ENCODE results near the gene ATF7IP2. TPM values are rescaled to one million over a fixed set of nuclear protein-coding genes. Genes with fewer than 3 reads are reported as not detected.
A peak's percentile ranks its signal among the peaks of the same experiment; 100 is the strongest.

The ATF7IP2 gene
- total and polyA plus RNA-seq, 2 of the 13 experiments (the other 11 are each of a cell fraction or from before 2014, with no cell fraction given), result 117 to 217 TPM

GRCh38 chr16:10485698-10486382 lies 100.0 kb downstream of the ATF7IP2 start:
- Histone ChIP-seq H3K4me1 (ENCODE audit: insufficient read depth, low read length) (peaks cover 5% of the 10 kb centered on the region; the same call in 1 of the 2 replicates), H3K9ac (ENCODE audit: insufficient read depth, low read depth, low read length) (no peak overlapping the region), H3K4me2 (ENCODE audit: low read depth, low read length) (no peak overlapping the region), H2AFZ (ENCODE audit: low read length) (no peak overlapping the region), H3K27ac (ENCODE audit: extremely low read length, insufficient read depth, low read length) (no peak overlapping the region), H3K9me3 (ENCODE audit: low read length) (0 out of 2 replicates have a peak, but pooled peaks cover 5% of the 10 kb centered on the region), H3K27me3 (ENCODE audit: control insufficient read depth in 1 of 2, insufficient read depth in 2 of 2, low read length in 2 of 2) (no peaks in the 10 kb centered on the region), H3K79me2 (ENCODE audit: insufficient read depth, low read length) (no peaks in the 10 kb centered on the region), H4K20me1 (ENCODE audit: insufficient read depth, low read length) (no peaks in the 10 kb centered on the region), H3K36me3 (replicated peaks in 1 of 2; ENCODE audit: control insufficient read depth in 1 of 2, insufficient read depth in 2 of 2, low read length in 2 of 2) (peaks cover 6 to 16% of the 10 kb centered on the region in 2 experiments; a peak in 4 of 5 replicates), H3K4me3 (replicated peaks in 1 of 3; ENCODE audit: insufficient read depth in 1 of 3, low read depth in 2 of 3, low read length in 3 of 3) (no peak overlapping the region)
- ChIA-PET POLR2A (no interaction called here), CTCF (ENCODE audit: low intra/inter-chr PET ratio, low total read pairs) (no interaction called here)
- in situ Hi-C loops (cut with HindIII; ENCODE audit: extremely low pct_ligation_motif_present, low pct_unique_long_range_greater_than_20kb) (no loop called here), intact Hi-C loops (cut with micrococcal nuclease; ENCODE audit: unreplicated experiment) (no loop called here)
- ATAC-seq (no peak; the same call in none of the 3 replicates), FAIRE-seq (no peak), DNase-seq (ENCODE audit: low spot score) (no peak)
- WGBS (ENCODE audit: low lambda C conversion rate), result 94% methylated on average over 12 of the region's 12 CpGs
- 0 out of 2 replicates have a peak, but pooled peaks have one; percentile 34 for TF ChIP-seq ELF3 (CRISPR knock-in tag; IDR thresholded peaks at IDR 0.05)
- peak; percentile 23; the same call in 1 of the 2 replicates for TF ChIP-seq FOSL2 (CRISPR knock-in tag; IDR thresholded peaks at IDR 0.05)
- no peak for TF ChIP-seq TOPORS (CRISPR knock-in tag; IDR thresholded peaks at IDR 0.05)
- peak; percentile 64; the same call in 1 of the 2 replicates for TF ChIP-seq ZNF562 (CRISPR knock-in tag; IDR thresholded peaks at IDR 0.05; ENCODE audit: borderline replicate concordance)
- no TSS peak for BruUV-seq (replicated peaks)

GRCh38 chr16:10490141-10490540 lies 104.3 kb downstream of the ATF7IP2 start:
- DNase-seq (ENCODE audit: low spot score), result no peak
- peaks cover 5% of the 10 kb centered on the region; the same call in 1 of the 2 replicates for H3K4me1 ChIP-seq (ENCODE audit: insufficient read depth, low read length)
- WGBS (ENCODE audit: low lambda C conversion rate), result 21% methylated on average over 1 of the region's 1 CpG
- BruUV-seq (replicated peaks), result no TSS peak
- FAIRE-seq, result no peak
- H2AFZ ChIP-seq (ENCODE audit: low read length), result no peak overlapping the region
- H3K27me3 ChIP-seq (ENCODE audit: control insufficient read depth in 1 of 2, insufficient read depth in 2 of 2, low read length in 2 of 2), result no peaks in the 10 kb centered on the region
- no peaks in the 10 kb centered on the region for H3K36me3 ChIP-seq (replicated peaks in 1 of 2; ENCODE audit: control insufficient read depth in 1 of 2, insufficient read depth in 2 of 2, low read length in 2 of 2)
- H3K27ac ChIP-seq (ENCODE audit: extremely low read length, insufficient read depth, low read length), result no peak overlapping the region
- intact Hi-C loops (cut with micrococcal nuclease; ENCODE audit: unreplicated experiment), result no loop called here
- ChIA-PET POLR2A (interaction anchor here (0.7 kb wide), 1 partner anchor 35 kb away, joined by 3 read pairs; no protein-coding TSS in a partner anchor), CTCF (ENCODE audit: low intra/inter-chr PET ratio, low total read pairs) (no interaction called here)
- peaks cover 14% of the 10 kb centered on the region; the same call in 1 of the 2 replicates for H3K9me3 ChIP-seq (ENCODE audit: low read length)
- no peak overlapping the region for H3K4me2 ChIP-seq (ENCODE audit: low read depth, low read length)
- no peaks in the 10 kb centered on the region for H4K20me1 ChIP-seq (ENCODE audit: insufficient read depth, low read length)
- no peak for ATAC-seq
- no peaks in the 10 kb centered on the region for H3K79me2 ChIP-seq (ENCODE audit: insufficient read depth, low read length)
- no peak overlapping the region for H3K9ac ChIP-seq (ENCODE audit: insufficient read depth, low read depth, low read length)
- no peak overlapping the region for H3K4me3 ChIP-seq (replicated peaks in 1 of 3; ENCODE audit: insufficient read depth in 1 of 3, low read depth in 2 of 3, low read length in 3 of 3)
- in situ Hi-C loops (cut with HindIII; ENCODE audit: extremely low pct_ligation_motif_present, low pct_unique_long_range_greater_than_20kb), result no loop called here
- TF ChIP-seq THAP7 (CRISPR knock-in tag; IDR thresholded peaks at IDR 0.05) (no peak), PITX1 (CRISPR knock-in tag; IDR thresholded peaks at IDR 0.05) (no peak), ZNF275 (CRISPR knock-in tag; IDR thresholded peaks at IDR 0.05; ENCODE audit: borderline replicate concordance) (no peak), SALL2 (CRISPR knock-in tag; IDR thresholded peaks at IDR 0.05) (no peak), ZBTB37 (CRISPR knock-in tag; IDR thresholded peaks at IDR 0.05) (no peak), ZFP36L2 (CRISPR knock-in tag; IDR thresholded peaks at IDR 0.05) (no peak), TBL1XR1 (IDR thresholded peaks at IDR 0.05; ENCODE audit: borderline replicate concordance, low read length, partially characterized antibody) (no peak), ZNF136 (CRISPR knock-in tag; IDR thresholded peaks at IDR 0.05; ENCODE audit: low read depth) (no peak), ZNF660 (CRISPR knock-in tag; IDR thresholded peaks at IDR 0.05; ENCODE audit: borderline replicate concordance, low read depth) (no peak), DNMT1 (CRISPR knock-in tag; IDR thresholded peaks at IDR 0.05) (no peak), RBM22 (optimal IDR thresholded peaks at IDR 0.05; ENCODE audit: low read length) (no peak)
